ENCODE data around the gene DAO. TPM values are rescaled to one million over a fixed set of nuclear protein-coding genes. Genes with fewer than 3 reads are reported as not detected.

DAO gene
- total RNA-seq, 1 donor from 2014 or later: not detected

- no peak overlapping the region for H3K27ac Mint-ChIP-seq (ENCODE audit: unreplicated experiment)
- no peak for DNase-seq (ENCODE audit: low spot score)
- no peaks in the 10 kb centered on the region for H3K36me3 Mint-ChIP-seq (ENCODE audit: low read depth)
- no peak overlapping the region for H3K4me3 Mint-ChIP-seq (ENCODE audit: unreplicated experiment)
- TF ChIP-seq CTCF (IDR thresholded peaks at IDR 0.05): no peak
- H3K9me3 Mint-ChIP-seq (ENCODE audit: low read depth): no peaks in the 10 kb centered on the region
- H3K27me3 Mint-ChIP-seq (ENCODE audit: low read depth): peaks cover 6% of the 10 kb centered on the region
- H3K4me1 Mint-ChIP-seq (ENCODE audit: low read depth): no peaks in the 10 kb centered on the region
Observed at GRCh38 chr12:108940138-108940537, 60.2 kb downstream of the DAO start.

GRCh38 chr12:108947097-108947496 lies 67.2 kb downstream of the DAO start:
- no peak for DNase-seq (ENCODE audit: low spot score)
- Mint-ChIP-seq H3K27me3 (ENCODE audit: low read depth) (no peaks in the 10 kb centered on the region), H3K27ac (ENCODE audit: unreplicated experiment) (no peak overlapping the region), H3K9me3 (ENCODE audit: low read depth) (peaks cover 9% of the 10 kb centered on the region), H3K4me1 (ENCODE audit: low read depth) (peaks cover 17% of the 10 kb centered on the region), H3K4me3 (ENCODE audit: unreplicated experiment) (no peak overlapping the region), H3K36me3 (ENCODE audit: low read depth) (peaks cover 2% of the 10 kb centered on the region)
- TF ChIP-seq CTCF (IDR thresholded peaks at IDR 0.05): no peak

GRCh38 chr12:108948367-108948766 lies 68.5 kb downstream of the DAO start:
- H3K4me1 Mint-ChIP-seq (ENCODE audit: low read depth): peaks cover 17% of the 10 kb centered on the region
- no peak for TF ChIP-seq CTCF (IDR thresholded peaks at IDR 0.05)
- no peak for DNase-seq (ENCODE audit: low spot score)
- H3K27ac Mint-ChIP-seq (ENCODE audit: unreplicated experiment): no peak overlapping the region
- H3K9me3 Mint-ChIP-seq (ENCODE audit: low read depth): peaks cover 9% of the 10 kb centered on the region
- H3K36me3 Mint-ChIP-seq (ENCODE audit: low read depth): peaks cover 2% of the 10 kb centered on the region
- H3K27me3 Mint-ChIP-seq (ENCODE audit: low read depth): no peaks in the 10 kb centered on the region
- no peak overlapping the region for H3K4me3 Mint-ChIP-seq (ENCODE audit: unreplicated experiment)

GRCh38 chr12:108949976-108950375 lies 70.1 kb downstream of the DAO start:
- H3K9me3 Mint-ChIP-seq (ENCODE audit: low read depth): peaks cover 9% of the 10 kb centered on the region
- no peak overlapping the region for H3K4me3 Mint-ChIP-seq (ENCODE audit: unreplicated experiment)
- peaks cover 18% of the 10 kb centered on the region for H3K4me1 Mint-ChIP-seq (ENCODE audit: low read depth)
- H3K36me3 Mint-ChIP-seq (ENCODE audit: low read depth): peaks cover 2% of the 10 kb centered on the region
- no peak for TF ChIP-seq CTCF (IDR thresholded peaks at IDR 0.05)
- H3K27me3 Mint-ChIP-seq (ENCODE audit: low read depth): no peaks in the 10 kb centered on the region
- H3K27ac Mint-ChIP-seq (ENCODE audit: unreplicated experiment): no peak overlapping the region
- no peak for DNase-seq (ENCODE audit: low spot score)

Small RNA genes within 50 kb of the gene (microRNA-seq; reads per million reads assigned to microRNA genes)
- gene MIR619 (ENCODE audit: borderline number of aligned reads): not detected

Other genes with a start within 250 kb of the DAO start
- 2.2 to 3.2 TPM (median 2.9 TPM) in 3 replicates for gene SELPLG, start 246.2 kb upstream of the DAO start, total RNA-seq
- 266 to 336 TPM (median 325 TPM) in 3 replicates for gene CORO1C, start 148.6 kb upstream of the DAO start, total RNA-seq
- 125 to 138 TPM (median 127 TPM) in 3 replicates for gene SSH1, start 22.5 kb upstream of the DAO start, total RNA-seq
- gene SVOP, start 141.0 kb downstream of the DAO start, total RNA-seq: not detected in 3 replicates
- 10.4 to 13.3 TPM (median 11.0 TPM) in 3 replicates for gene USP30, start 172.5 kb downstream of the DAO start, total RNA-seq
- gene ALKBH2, start 213.4 kb downstream of the DAO start, total RNA-seq: 10.6 to 13.1 TPM (median 12.7 TPM) in 3 replicates
- gene UNG, start 217.5 kb downstream of the DAO start, total RNA-seq: 13.6 to 23.7 TPM (median 15.2 TPM) in 3 replicates
- gene ACACB, start 236.5 kb downstream of the DAO start, total RNA-seq: 2.9 to 7.9 TPM (median 5.9 TPM) in 3 replicates

Measured in chondrocyte (in vitro differentiated cells).